ENCODE measurements around the gene FAM98B. TPM values are rescaled to one million over a fixed set of nuclear protein-coding genes. Genes with fewer than 3 reads are reported as not detected.
A peak's percentile ranks its signal among the peaks of the same experiment; 100 is the strongest.

The FAM98B gene
- total and polyA plus RNA-seq, 2 of the 13 experiments (the other 11 are each of a cell fraction or from before 2014, with no cell fraction given) = 3.7 to 4.7 TPM

DNA sequence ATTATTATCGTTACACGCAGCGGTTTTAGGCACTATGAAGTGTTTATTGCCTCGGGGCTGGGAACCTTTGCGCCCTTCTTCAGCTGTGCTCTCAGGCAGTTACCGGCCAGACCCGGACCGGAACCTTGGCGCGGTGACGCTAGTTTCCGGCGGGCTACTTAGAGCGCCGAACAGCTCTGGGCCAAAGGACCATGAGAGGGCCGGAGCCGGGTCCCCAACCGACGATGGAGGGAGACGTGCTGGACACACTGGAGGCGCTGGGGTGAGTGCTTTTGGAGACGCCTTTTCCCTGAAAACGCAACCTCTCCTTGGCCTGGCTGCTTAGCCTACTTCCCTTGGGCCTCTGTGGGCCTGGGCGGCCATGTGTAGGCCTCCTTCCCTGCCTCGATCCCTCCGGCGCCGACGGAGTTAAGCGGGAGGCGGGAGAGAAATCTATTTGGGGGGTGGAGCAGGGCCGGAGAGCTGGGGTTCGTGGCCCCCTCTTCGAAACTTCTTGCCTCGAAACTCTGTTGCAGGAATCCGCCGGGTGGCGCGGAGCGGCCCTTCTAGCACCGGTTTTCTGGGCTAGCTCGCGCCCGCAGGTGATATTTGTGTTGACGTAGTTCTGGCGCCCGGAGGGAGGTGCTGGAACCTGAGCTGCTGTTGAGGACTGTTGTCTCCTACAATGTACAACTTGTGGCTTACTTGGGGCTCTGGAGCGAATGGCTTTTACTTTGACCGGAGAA, at the start of gene FAM98B (continued):
- no peak for TF ChIP-seq HOXD1 (CRISPR knock-in tag; IDR thresholded peaks at IDR 0.05)
- no peak for TF ChIP-seq MBD4 (IDR thresholded peaks at IDR 0.05; ENCODE audit: borderline replicate concordance, low read length)
- peak; percentile 62 for TF ChIP-seq TBL1XR1 (IDR thresholded peaks at IDR 0.05; ENCODE audit: borderline replicate concordance, low read length, partially characterized antibody)
- peak; percentile 93 for TF ChIP-seq KMT2A (CRISPR knock-in tag; IDR thresholded peaks at IDR 0.05)
- no peak for TF ChIP-seq MLLT10 (CRISPR knock-in tag; IDR thresholded peaks at IDR 0.05)
- TF ChIP-seq TGIF2 (CRISPR knock-in tag; IDR thresholded peaks at IDR 0.05) = no peak
- TF ChIP-seq, protein P1, sequence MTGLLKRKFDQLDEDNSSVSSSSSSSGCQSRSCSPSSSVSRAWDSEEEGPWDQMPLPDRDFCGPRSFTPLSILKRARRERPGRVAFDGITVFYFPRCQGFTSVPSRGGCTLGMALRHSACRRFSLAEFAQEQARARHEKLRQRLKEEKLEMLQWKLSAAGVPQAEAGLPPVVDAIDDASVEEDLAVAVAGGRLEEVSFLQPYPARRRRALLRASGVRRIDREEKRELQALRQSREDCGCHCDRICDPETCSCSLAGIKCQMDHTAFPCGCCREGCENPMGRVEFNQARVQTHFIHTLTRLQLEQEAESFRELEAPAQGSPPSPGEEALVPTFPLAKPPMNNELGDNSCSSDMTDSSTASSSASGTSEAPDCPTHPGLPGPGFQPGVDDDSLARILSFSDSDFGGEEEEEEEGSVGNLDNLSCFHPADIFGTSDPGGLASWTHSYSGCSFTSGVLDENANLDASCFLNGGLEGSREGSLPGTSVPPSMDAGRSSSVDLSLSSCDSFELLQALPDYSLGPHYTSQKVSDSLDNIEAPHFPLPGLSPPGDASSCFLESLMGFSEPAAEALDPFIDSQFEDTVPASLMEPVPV (CRISPR knock-in tag; IDR thresholded peaks at IDR 0.05) = peak; percentile 88
- peak; percentile 89 for TF ChIP-seq KDM4B (CRISPR knock-in tag; IDR thresholded peaks at IDR 0.05)
- 0 out of 2 replicates have a peak, but pooled peaks have one; percentile 51 for TF ChIP-seq ZNF570 (CRISPR knock-in tag; IDR thresholded peaks at IDR 0.05; ENCODE audit: borderline replicate concordance)
- TF ChIP-seq RARA (CRISPR knock-in tag; IDR thresholded peaks at IDR 0.05) = peak; percentile 54
- peak; percentile 78; the same call in 1 of the 2 replicates for TF ChIP-seq RNF2 (conservative IDR thresholded peaks at IDR 0.05; ENCODE audit: low read depth)
- 0 out of 2 replicates have a peak, but pooled peaks have one; percentile 43 for TF ChIP-seq SMAD1 (CRISPR knock-in tag; IDR thresholded peaks at IDR 0.05; ENCODE audit: borderline replicate concordance, low read depth)
- TF ChIP-seq TSC22D2 (CRISPR knock-in tag; IDR thresholded peaks at IDR 0.05; ENCODE audit: borderline replicate concordance) = peak; percentile 72; the same call in 1 of the 2 replicates
- peak; percentile 47; the same call in 1 of the 2 replicates for TF ChIP-seq ZNF263 (CRISPR knock-in tag; IDR thresholded peaks at IDR 0.05)
- TF ChIP-seq SUZ12 (IDR thresholded peaks at IDR 0.05; ENCODE audit: low read depth, low read length) = peak; percentile 17; the same call in 1 of the 2 replicates
- 0 out of 2 replicates have a peak, but pooled peaks have one; percentile 10 for TF ChIP-seq ZSCAN20 (CRISPR knock-in tag; IDR thresholded peaks at IDR 0.05; ENCODE audit: borderline replicate concordance)
- TF ChIP-seq ZBTB3 (CRISPR knock-in tag; IDR thresholded peaks at IDR 0.05; ENCODE audit: borderline replicate concordance, low read depth) = no peak
- TF ChIP-seq ZIK1 (CRISPR knock-in tag; IDR thresholded peaks at IDR 0.05; ENCODE audit: borderline replicate concordance, low read depth) = 0 out of 2 replicates have a peak, but pooled peaks have one; percentile 26
- TF ChIP-seq JUNB (CRISPR knock-in tag; IDR thresholded peaks at IDR 0.05; ENCODE audit: borderline replicate concordance) = no peak
- TF ChIP-seq GATA4 (IDR thresholded peaks at IDR 0.05; ENCODE audit: borderline replicate concordance, low read depth) = no peak
- peak; percentile 78; the same call in 1 of the 2 replicates for TF ChIP-seq ZNF589 (CRISPR knock-in tag; conservative IDR thresholded peaks at IDR 0.05)
- TF ChIP-seq, protein P2, sequence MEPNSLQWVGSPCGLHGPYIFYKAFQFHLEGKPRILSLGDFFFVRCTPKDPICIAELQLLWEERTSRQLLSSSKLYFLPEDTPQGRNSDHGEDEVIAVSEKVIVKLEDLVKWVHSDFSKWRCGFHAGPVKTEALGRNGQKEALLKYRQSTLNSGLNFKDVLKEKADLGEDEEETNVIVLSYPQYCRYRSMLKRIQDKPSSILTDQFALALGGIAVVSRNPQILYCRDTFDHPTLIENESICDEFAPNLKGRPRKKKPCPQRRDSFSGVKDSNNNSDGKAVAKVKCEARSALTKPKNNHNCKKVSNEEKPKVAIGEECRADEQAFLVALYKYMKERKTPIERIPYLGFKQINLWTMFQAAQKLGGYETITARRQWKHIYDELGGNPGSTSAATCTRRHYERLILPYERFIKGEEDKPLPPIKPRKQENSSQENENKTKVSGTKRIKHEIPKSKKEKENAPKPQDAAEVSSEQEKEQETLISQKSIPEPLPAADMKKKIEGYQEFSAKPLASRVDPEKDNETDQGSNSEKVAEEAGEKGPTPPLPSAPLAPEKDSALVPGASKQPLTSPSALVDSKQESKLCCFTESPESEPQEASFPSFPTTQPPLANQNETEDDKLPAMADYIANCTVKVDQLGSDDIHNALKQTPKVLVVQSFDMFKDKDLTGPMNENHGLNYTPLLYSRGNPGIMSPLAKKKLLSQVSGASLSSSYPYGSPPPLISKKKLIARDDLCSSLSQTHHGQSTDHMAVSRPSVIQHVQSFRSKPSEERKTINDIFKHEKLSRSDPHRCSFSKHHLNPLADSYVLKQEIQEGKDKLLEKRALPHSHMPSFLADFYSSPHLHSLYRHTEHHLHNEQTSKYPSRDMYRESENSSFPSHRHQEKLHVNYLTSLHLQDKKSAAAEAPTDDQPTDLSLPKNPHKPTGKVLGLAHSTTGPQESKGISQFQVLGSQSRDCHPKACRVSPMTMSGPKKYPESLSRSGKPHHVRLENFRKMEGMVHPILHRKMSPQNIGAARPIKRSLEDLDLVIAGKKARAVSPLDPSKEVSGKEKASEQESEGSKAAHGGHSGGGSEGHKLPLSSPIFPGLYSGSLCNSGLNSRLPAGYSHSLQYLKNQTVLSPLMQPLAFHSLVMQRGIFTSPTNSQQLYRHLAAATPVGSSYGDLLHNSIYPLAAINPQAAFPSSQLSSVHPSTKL (CRISPR knock-in tag; IDR thresholded peaks at IDR 0.05) = peak; percentile 87
- TF ChIP-seq, protein P3, sequence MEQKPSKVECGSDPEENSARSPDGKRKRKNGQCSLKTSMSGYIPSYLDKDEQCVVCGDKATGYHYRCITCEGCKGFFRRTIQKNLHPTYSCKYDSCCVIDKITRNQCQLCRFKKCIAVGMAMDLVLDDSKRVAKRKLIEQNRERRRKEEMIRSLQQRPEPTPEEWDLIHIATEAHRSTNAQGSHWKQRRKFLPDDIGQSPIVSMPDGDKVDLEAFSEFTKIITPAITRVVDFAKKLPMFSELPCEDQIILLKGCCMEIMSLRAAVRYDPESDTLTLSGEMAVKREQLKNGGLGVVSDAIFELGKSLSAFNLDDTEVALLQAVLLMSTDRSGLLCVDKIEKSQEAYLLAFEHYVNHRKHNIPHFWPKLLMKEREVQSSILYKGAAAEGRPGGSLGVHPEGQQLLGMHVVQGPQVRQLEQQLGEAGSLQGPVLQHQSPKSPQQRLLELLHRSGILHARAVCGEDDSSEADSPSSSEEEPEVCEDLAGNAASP (CRISPR knock-in tag; IDR thresholded peaks at IDR 0.05; ENCODE audit: borderline replicate concordance) = peak; percentile 60; the same call in 1 of the 2 replicates
- peak; percentile 60; the same call in 1 of the 2 replicates for TF ChIP-seq SALL2 (CRISPR knock-in tag; IDR thresholded peaks at IDR 0.05)
